Mucosa of stomach (tissue), 1 donor: ENCODE measurements around the gene SYT17.

Source experiments
- H3K27me3 ChIP-seq: one replicate; pipeline ENCODE4 v1.7.0; 2013; ENCODE audit warnings: mild to moderate bottlenecking, low read length; ENCODE audit not compliant: control insufficient read depth, insufficient read depth
- H3K36me3 ChIP-seq: one replicate; pipeline ENCODE4 v1.7.0; 2013; ENCODE audit warnings: low read length; ENCODE audit not compliant: control insufficient read depth, insufficient read depth
- H3K4me1 ChIP-seq: one replicate; pipeline ENCODE4 v1.7.0; 2013; ENCODE audit warnings: mild to moderate bottlenecking, low read length; ENCODE audit not compliant: control insufficient read depth, insufficient read depth
- H3K4me3 ChIP-seq: one replicate; pipeline ENCODE4 v1.7.0; 2013; ENCODE audit warnings: low read length
- H3K9ac ChIP-seq: one replicate; pipeline ENCODE4 v1.7.0; 2013; ENCODE audit warnings: mild to moderate bottlenecking, low read length, moderate library complexity
- H3K9me3 ChIP-seq: one replicate; pipeline ENCODE4 v1.7.0; 2013; ENCODE audit warnings: mild to moderate bottlenecking, low read length, moderate library complexity; ENCODE audit not compliant: control insufficient read depth
- donor health status: Pancreatic carcinoma.

SYT17 gene

GRCh38 chr16:19132255-19132654 lies 35.8 kb upstream of the SYT17 start:
- H3K9ac ChIP-seq, result no peak overlapping the region
- H3K9me3 ChIP-seq, result no peaks in the 10 kb centered on the region
- no peaks in the 10 kb centered on the region for H3K27me3 ChIP-seq
- peaks cover 30% of the 10 kb centered on the region for H3K4me1 ChIP-seq
- H3K36me3 ChIP-seq, result no peaks in the 10 kb centered on the region
- no peak overlapping the region for H3K4me3 ChIP-seq

GRCh38 chr16:19132898-19133297 lies 35.1 kb upstream of the SYT17 start:
- Histone ChIP-seq H3K36me3 (no peaks in the 10 kb centered on the region), H3K4me3 (no peak overlapping the region), H3K27me3 (no peaks in the 10 kb centered on the region), H3K4me1 (peaks cover 30% of the 10 kb centered on the region), H3K9ac (no peak overlapping the region), H3K9me3 (no peaks in the 10 kb centered on the region)

GRCh38 chr16:19133600-19133999 lies 34.4 kb upstream of the SYT17 start:
- H3K36me3 ChIP-seq, result no peaks in the 10 kb centered on the region
- no peaks in the 10 kb centered on the region for H3K27me3 ChIP-seq
- no peaks in the 10 kb centered on the region for H3K9me3 ChIP-seq
- H3K9ac ChIP-seq, result no peak overlapping the region
- no peak overlapping the region for H3K4me3 ChIP-seq
- peaks cover 30% of the 10 kb centered on the region for H3K4me1 ChIP-seq

- H3K27me3 ChIP-seq, result no peaks in the 10 kb centered on the region
- no peak overlapping the region for H3K9ac ChIP-seq
- no peak overlapping the region for H3K4me3 ChIP-seq
- no peaks in the 10 kb centered on the region for H3K9me3 ChIP-seq
- H3K4me1 ChIP-seq, result peaks cover 30% of the 10 kb centered on the region
- H3K36me3 ChIP-seq, result no peaks in the 10 kb centered on the region
Observed at GRCh38 chr16:19135201-19135842, 32.7 kb upstream of the SYT17 start.

GRCh38 chr16:19135896-19136438 lies 32.1 kb upstream of the SYT17 start:
- H3K9me3 ChIP-seq, result no peaks in the 10 kb centered on the region
- no peak overlapping the region for H3K9ac ChIP-seq
- H3K4me3 ChIP-seq, result no peak overlapping the region
- H3K4me1 ChIP-seq, result peaks cover 30% of the 10 kb centered on the region
- H3K36me3 ChIP-seq, result no peaks in the 10 kb centered on the region
- no peaks in the 10 kb centered on the region for H3K27me3 ChIP-seq

- H3K4me3 ChIP-seq, result no peak overlapping the region
- H3K9ac ChIP-seq, result no peak overlapping the region
- H3K27me3 ChIP-seq, result no peaks in the 10 kb centered on the region
- H3K36me3 ChIP-seq, result no peaks in the 10 kb centered on the region
- no peaks in the 10 kb centered on the region for H3K9me3 ChIP-seq
- H3K4me1 ChIP-seq, result peaks cover 27% of the 10 kb centered on the region
Observed at GRCh38 chr16:19136549-19137196, 31.4 kb upstream of the SYT17 start.

- Histone ChIP-seq H3K9me3 (no peaks in the 10 kb centered on the region), H3K4me3 (no peak overlapping the region), H3K27me3 (no peaks in the 10 kb centered on the region), H3K9ac (no peak overlapping the region), H3K4me1 (peaks cover 22% of the 10 kb centered on the region), H3K36me3 (no peaks in the 10 kb centered on the region)
Observed at GRCh38 chr16:19137201-19138128, 30.6 kb upstream of the SYT17 start.

GRCh38 chr16:19138601-19139000 lies 29.4 kb upstream of the SYT17 start:
- peaks cover 18% of the 10 kb centered on the region for H3K4me1 ChIP-seq
- no peaks in the 10 kb centered on the region for H3K27me3 ChIP-seq

GRCh38 chr16:19139436-19140091 lies 28.5 kb upstream of the SYT17 start:
- Histone ChIP-seq H3K36me3 (no peaks in the 10 kb centered on the region), H3K9ac (no peak overlapping the region), H3K9me3 (no peaks in the 10 kb centered on the region), H3K27me3 (no peaks in the 10 kb centered on the region), H3K4me3 (no peak overlapping the region), H3K4me1 (peaks cover 18% of the 10 kb centered on the region)

More at GRCh38 chr16:19138601-19139000, 29.4 kb upstream of the SYT17 start:
- Histone ChIP-seq H3K9me3 (no peaks in the 10 kb centered on the region), H3K4me3 (no peak overlapping the region), H3K36me3 (no peaks in the 10 kb centered on the region), H3K9ac (no peak overlapping the region)

- Histone ChIP-seq H3K36me3 (no peaks in the 10 kb centered on the region), H3K9ac (no peak overlapping the region), H3K4me3 (no peak overlapping the region), H3K27me3 (no peaks in the 10 kb centered on the region), H3K4me1 (peaks cover 17% of the 10 kb centered on the region), H3K9me3 (no peaks in the 10 kb centered on the region)
Observed at GRCh38 chr16:19140396-19140795, 27.6 kb upstream of the SYT17 start.

GRCh38 chr16:19142939-19143598 lies 25.0 kb upstream of the SYT17 start:
- Histone ChIP-seq H3K9ac (no peak overlapping the region), H3K4me1 (no peaks in the 10 kb centered on the region), H3K9me3 (no peaks in the 10 kb centered on the region), H3K27me3 (no peaks in the 10 kb centered on the region), H3K36me3 (no peaks in the 10 kb centered on the region), H3K4me3 (no peak overlapping the region)
